Fibroblast of the conjunctiva (primary cell): Measurements from ENCODE around the gene AXIN1.
"Not testable (repeated sequence)": the region's sequence is repeated elsewhere in the genome, so short reads cannot be mapped to it uniquely, and the experiment has no call there.

Experiments
- DNase-seq: peaks from one replicate; pipeline ENCODE4 v3.0.0-alpha.2; 2010; ENCODE audit warnings: low read depth

Gene AXIN1

GRCh38 chr16:354291-354881 lies 1.9 kb upstream of the AXIN1 start:
- DNase-seq = no peak

- no peak for DNase-seq
Measured at GRCh38 chr16:353404-354290, 1.1 kb upstream of the AXIN1 start.

DNA sequence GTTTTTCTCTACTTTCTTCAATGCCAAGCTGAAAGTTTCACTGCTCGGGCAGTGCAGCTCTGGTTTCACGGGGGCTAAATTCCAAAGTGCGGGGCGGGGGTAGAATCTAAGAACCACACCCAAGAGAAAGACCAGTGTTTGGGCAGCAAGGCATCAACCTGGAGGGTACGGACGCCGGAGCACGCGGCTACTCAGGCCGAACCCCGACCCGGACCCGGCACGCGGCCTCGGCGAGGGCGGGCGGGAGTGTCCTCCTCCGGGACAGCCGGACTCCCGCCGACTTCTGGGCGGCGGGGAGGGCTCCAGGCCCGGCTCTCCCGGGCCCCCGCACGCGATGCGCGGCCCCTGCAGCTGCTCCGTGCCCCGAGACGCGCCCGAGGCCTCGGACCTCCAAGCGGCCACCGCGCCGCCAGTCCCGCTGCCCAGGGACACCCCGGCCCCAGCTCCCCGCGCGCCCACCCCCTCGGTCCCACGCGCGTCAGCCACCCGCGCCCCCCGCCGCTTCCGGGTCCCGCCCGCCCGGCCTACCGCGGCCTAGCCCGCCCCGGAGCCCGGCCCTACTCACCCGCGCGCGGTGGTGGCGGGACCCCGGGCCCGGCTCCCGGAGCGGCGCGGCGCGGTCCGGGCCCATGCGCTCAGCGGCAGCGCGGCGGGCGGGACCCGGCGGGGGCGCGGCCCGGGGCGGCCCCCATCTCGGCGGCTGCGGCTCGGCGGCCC lies 561 bp downstream of the AXIN1 start:
- no peak for DNase-seq

GRCh38 chr16:350203-350602 lies 2.3 kb downstream of the AXIN1 start:
- no peak for DNase-seq

DNA sequence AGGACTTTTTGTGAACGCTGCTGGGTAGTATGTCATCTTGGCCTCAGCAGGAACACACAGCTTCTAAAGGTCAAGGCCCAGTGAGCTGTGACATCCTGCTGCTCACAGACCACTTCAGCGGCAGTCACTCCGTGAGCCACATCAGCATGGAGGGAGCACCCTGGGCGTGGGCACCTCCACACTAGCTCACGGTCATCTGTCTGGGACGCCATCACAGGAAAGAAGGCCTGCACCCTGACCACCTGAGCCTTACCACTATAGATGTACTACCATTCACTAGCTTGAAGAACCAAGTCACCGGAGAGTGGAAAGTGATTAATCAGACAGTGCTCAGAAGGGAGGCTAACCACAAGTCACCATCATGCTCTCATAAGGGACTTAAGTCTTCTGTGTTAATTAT lies 3.3 kb downstream of the AXIN1 start:
- DNase-seq = no peak

GRCh38 chr16:348495-348894 lies 4.0 kb downstream of the AXIN1 start:
- DNase-seq = not testable (repeated sequence)

- DNase-seq = no peak
Measured at GRCh38 chr16:347203-347602, 5.3 kb downstream of the AXIN1 start.

- no peak for DNase-seq
Measured at GRCh38 chr16:346587-346986, 5.9 kb downstream of the AXIN1 start.

DNA sequence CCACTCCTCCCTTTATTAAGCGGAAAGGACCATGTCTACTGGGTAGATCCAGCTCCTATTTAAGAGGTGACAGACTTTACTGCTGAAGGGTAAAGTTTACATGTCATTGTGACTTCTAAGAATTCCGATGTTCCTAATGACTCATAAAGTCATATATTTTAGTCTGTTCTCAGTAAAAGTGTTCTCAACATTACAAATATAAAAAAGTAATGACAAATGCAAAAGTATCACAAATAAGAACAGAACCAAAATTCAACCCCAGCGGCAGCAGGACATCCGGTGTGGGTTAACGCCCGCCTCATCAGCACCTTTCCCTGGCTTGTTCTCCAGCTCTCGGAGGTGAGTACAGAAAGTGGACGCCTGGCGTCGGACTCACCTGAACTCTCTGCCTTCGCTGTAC lies 6.8 kb downstream of the AXIN1 start:
- DNase-seq = no peak

DNA sequence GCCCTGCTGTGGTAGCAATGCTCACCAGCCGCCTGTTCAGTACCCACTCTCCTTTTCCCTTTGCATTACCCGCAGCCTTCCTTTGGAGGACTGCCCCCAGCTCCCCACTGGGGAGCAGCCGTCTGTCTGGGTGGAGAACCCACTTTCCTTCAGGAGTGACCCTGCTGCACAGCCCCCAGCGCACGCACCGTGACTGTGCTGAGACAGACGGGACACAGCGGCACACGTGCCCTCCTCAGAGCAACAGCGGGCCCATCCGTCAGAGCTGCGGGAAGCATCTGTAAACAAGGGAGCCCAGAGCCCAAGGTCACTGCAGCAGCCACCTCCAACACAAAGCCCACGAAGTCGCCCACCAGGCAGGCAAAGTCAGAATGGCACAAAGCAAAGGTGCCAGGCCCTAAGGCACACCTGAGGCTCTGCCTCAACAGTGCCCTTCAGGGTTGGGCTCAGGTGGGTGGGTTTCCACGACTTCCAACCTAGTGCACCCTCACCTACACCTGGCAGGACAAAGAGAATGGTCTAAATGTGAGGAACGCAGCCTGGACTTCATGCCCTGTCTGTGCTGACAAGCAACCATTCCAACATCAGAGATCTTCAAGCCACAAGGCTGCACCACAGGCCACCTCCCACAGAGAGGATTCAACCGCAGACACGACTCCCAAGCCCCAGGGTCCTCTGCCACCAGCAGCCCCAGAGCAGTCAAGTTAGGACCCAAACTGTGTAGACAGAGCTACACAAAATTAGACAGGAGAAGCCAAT lies 9.9 kb downstream of the AXIN1 start:
- no peak for DNase-seq

DNA sequence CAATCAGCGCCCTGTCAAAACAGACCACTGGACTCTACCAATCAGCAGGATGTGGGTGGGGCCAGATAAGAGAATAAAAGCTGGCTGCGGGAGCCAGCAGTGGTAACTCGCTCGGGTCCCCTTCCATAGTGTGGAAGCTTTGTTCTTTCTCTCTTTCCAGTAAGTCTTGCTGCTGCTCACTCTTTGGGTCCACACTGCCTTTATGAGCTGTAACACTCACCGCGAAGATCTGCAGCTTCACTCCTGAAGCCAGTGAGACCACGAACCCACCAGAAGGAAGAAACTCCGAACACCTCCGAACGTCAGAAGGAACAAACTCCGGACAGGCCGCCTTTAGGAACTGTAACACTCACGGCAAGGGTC lies 10.6 kb downstream of the AXIN1 start:
- DNase-seq = not testable (repeated sequence)

GRCh38 chr16:341095-341973 lies 11.2 kb downstream of the AXIN1 start:
- DNase-seq = not testable (repeated sequence)

GRCh38 chr16:340370-341091 lies 12.0 kb downstream of the AXIN1 start:
- no peak for DNase-seq

DNA sequence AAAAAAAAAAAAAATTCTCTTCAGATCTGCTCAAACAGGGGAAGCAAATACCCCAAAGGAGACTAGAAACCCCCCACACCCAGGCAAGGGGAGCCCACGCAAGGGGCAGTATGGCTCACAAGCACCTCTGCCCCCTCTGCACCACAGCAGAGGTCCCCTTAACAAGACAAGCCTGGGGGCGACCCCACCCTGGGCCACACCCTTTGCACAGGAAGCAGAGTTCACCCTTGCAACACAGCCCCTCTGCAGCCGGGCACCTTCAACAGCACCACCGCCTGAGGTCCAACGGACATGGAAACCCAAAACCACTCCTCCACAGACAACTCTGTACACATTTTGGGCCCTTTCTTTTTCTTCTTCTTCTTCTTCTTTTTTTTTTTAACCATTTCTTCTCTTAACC lies 12.8 kb downstream of the AXIN1 start:
- no peak for DNase-seq

DNA sequence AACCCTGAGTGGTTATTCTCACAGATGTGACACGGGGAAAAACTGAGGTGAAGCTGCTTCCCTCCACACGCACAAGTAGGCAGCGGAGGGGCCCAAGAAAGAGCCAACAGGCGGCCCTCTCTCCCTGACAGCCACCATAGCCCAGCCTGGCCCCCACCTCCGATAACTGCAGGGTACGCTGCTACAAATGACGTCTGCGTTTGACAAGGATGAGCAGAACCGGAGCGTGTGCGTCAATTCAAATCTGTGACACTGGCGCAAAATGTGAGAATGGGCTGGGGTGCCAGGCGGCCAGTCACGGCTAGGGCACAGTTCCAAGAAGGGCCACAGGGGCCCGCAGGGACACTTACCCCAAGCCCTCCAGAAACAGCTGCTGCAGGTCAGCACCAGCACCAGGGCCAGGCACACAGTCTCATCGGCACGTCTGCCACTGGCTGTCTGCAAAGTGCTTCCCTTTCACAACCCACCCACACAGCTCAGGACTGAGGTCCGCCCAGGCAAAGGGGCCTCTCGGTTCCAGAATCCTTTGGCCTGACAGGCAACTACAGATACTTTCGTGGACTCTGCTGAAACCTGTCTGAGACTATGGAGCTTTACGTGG lies 14.4 kb downstream of the AXIN1 start:
- no peak for DNase-seq

GRCh38 chr16:337437-337836 lies 15.1 kb downstream of the AXIN1 start:
- no peak for DNase-seq

DNA sequence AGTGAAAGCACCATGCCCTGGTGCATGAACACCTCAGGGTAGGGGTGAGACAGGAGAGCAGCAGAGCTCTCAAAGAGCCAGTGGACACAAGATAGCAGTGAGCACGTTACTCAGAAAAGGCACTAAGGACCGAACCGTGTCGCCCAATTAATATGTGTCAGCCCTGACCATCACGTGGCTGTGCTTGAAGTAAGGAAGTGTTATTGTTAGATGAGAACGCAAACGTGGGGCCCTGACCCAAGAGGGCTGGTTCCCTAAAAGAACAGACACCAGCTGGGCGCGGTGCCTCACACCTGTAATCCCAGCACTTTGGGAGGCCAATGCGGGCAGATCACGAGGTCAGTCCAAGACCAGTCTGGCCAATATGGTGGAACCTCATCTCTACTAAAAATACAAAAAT lies 16.3 kb downstream of the AXIN1 start:
- DNase-seq = no peak

- not testable (repeated sequence) for DNase-seq
Measured at GRCh38 chr16:334861-335632, 17.5 kb downstream of the AXIN1 start.

- not testable (repeated sequence) for DNase-seq
Measured at GRCh38 chr16:334164-334832, 18.2 kb downstream of the AXIN1 start.
